HG02678 (cell line): ENCODE measurements around the gene UTP25.
"Not testable (repeated sequence)": the region's sequence is repeated elsewhere in the genome, so short reads cannot be mapped to it uniquely, and the experiment has no call there.

Source experiments
- ATAC-seq: cut with Tn5 transposase; IDR thresholded peaks from one replicate; pipeline ENCODE4 v1.9.1; 2021; ENCODE audit warnings: mild to moderate bottlenecking, moderate library complexity; ENCODE audit not compliant: unreplicated experiment

The UTP25 gene

GRCh38 chr1:209870151-209870831, 42.5 kb downstream of the UTP25 start:
- no peak for ATAC-seq

- no peak for ATAC-seq
Observed at GRCh38 chr1:209871006-209871405, 43.2 kb downstream of the UTP25 start.

GRCh38 chr1:209871430-209871829, 43.7 kb downstream of the UTP25 start:
- no peak for ATAC-seq

GRCh38 chr1:209873067-209873799, 45.5 kb downstream of the UTP25 start:
- ATAC-seq: no peak

GRCh38 chr1:209875515-209875914, 47.7 kb downstream of the UTP25 start:
- no peak for ATAC-seq

- no peak for ATAC-seq
Observed at GRCh38 chr1:209876078-209876800, 48.5 kb downstream of the UTP25 start.

GRCh38 chr1:209877087-209877764, 49.5 kb downstream of the UTP25 start:
- ATAC-seq: no peak

GRCh38 chr1:209878964-209879363, 51.2 kb downstream of the UTP25 start:
- ATAC-seq: no peak

GRCh38 chr1:209879539-209879938, 51.8 kb downstream of the UTP25 start:
- ATAC-seq: no peak

- no peak for ATAC-seq
Observed at GRCh38 chr1:209880031-209880430, 52.3 kb downstream of the UTP25 start.

- ATAC-seq: no peak
Observed at GRCh38 chr1:209881619-209882018, 53.8 kb downstream of the UTP25 start.

GRCh38 chr1:209882286-209882685, 54.5 kb downstream of the UTP25 start:
- no peak for ATAC-seq

GRCh38 chr1:209882942-209883340, 55.2 kb downstream of the UTP25 start:
- no peak for ATAC-seq

GRCh38 chr1:209883341-209883971, 55.7 kb downstream of the UTP25 start:
- ATAC-seq: no peak

- ATAC-seq: no peak
Observed at GRCh38 chr1:209884249-209884648, 56.5 kb downstream of the UTP25 start.

GRCh38 chr1:209884665-209885117, 56.9 kb downstream of the UTP25 start:
- ATAC-seq: peak; percentile 84

- ATAC-seq: no peak
Observed at GRCh38 chr1:209885403-209886218, 57.8 kb downstream of the UTP25 start.

GRCh38 chr1:209886219-209886536, 58.4 kb downstream of the UTP25 start:
- no peak for ATAC-seq

- not testable (repeated sequence) for ATAC-seq
Observed at GRCh38 chr1:209888291-209889076, 60.7 kb downstream of the UTP25 start.
